HEK293 (cell line): Measurements from ENCODE around the gene MBTD1.

Experiments
- MYNN ChIP-seq: fragments of 450-650 bp; formaldehyde crosslinking; IDR thresholded peaks from 2 replicates; pipeline ENCODE4 v1.5.1; 2016; ENCODE audit warnings: missing biosample characterization, missing genetic modification characterization, borderline replicate concordance
- YY1 ChIP-seq: fragments of 450-650 bp; formaldehyde crosslinking; IDR thresholded peaks from 2 replicates; pipeline ENCODE4 v1.5.1; 2018; ENCODE audit warnings: missing biosample characterization, missing genetic modification characterization
- ZNF174 ChIP-seq: fragments of 450-650 bp; formaldehyde crosslinking; IDR thresholded peaks from 2 replicates; pipeline ENCODE4 v1.5.0; 2017; ENCODE audit warnings: missing biosample characterization, mild to moderate bottlenecking, missing genetic modification characterization
- ZNF274 ChIP-seq, 2 experiments: fragments of 200-500 bp in 1 of 2; fragments of 450-650 bp in 1 of 2; sonication (Bioruptor generic) in 1 of 2; formaldehyde crosslinking in 1 of 2; IDR thresholded peaks; 2 replicates each; pipeline versions ENCODE4 v1.5.1 to v1.6.1; 2014 to 2016; ENCODE audit warnings: borderline replicate concordance in 1 of 2, inconsistent platforms in 1 of 2, low read length in 1 of 2, missing biosample characterization in 1 of 2, missing genetic modification characterization in 1 of 2
- ZNF324 ChIP-seq: fragments of 450-650 bp; formaldehyde crosslinking; IDR thresholded peaks from 2 replicates; pipeline ENCODE4 v1.5.1; 2016; ENCODE audit warnings: missing biosample characterization, missing genetic modification characterization
- ZNF473 ChIP-seq: fragments of 450-650 bp; formaldehyde crosslinking; IDR thresholded peaks from 2 replicates; pipeline ENCODE4 v1.5.1; 2017; ENCODE audit warnings: missing biosample characterization, missing genetic modification characterization
- ZNF530 ChIP-seq: fragments of 450-650 bp; formaldehyde crosslinking; IDR thresholded peaks from 2 replicates; pipeline ENCODE4 v1.5.1; 2016; ENCODE audit warnings: low read depth, missing biosample characterization, missing genetic modification characterization
- ZNF791 ChIP-seq: fragments of 450-650 bp; formaldehyde crosslinking; IDR thresholded peaks from 2 replicates; pipeline ENCODE4 v1.5.1; 2016; ENCODE audit warnings: missing biosample characterization, missing genetic modification characterization
- ZNF792 ChIP-seq: fragments of 450-650 bp; formaldehyde crosslinking; IDR thresholded peaks from 2 replicates; pipeline ENCODE4 v1.5.1; 2016; ENCODE audit warnings: missing biosample characterization, missing genetic modification characterization
- ZNF837 ChIP-seq: fragments of 450-650 bp; formaldehyde crosslinking; IDR thresholded peaks from 2 replicates; pipeline ENCODE4 v1.5.1; 2016; ENCODE audit warnings: missing biosample characterization, missing genetic modification characterization
- TF ChIP-seq, protein P1 (sequence below): fragments of 450-650 bp; formaldehyde crosslinking; IDR thresholded peaks from 2 replicates; pipeline ENCODE4 v1.5.1; 2016; ENCODE audit warnings: missing biosample characterization, missing genetic modification characterization
- TF ChIP-seq, protein P2 (sequence below): fragments of 450-650 bp; formaldehyde crosslinking; IDR thresholded peaks from 2 replicates; pipeline ENCODE4 v1.5.1; 2016; ENCODE audit warnings: missing biosample characterization, missing genetic modification characterization
- TF ChIP-seq, protein P3 (sequence below): fragments of 450-650 bp; formaldehyde crosslinking; IDR thresholded peaks from 2 replicates; pipeline ENCODE4 v1.5.1; 2016; ENCODE audit warnings: missing biosample characterization, missing genetic modification characterization, low read depth

DNA sequence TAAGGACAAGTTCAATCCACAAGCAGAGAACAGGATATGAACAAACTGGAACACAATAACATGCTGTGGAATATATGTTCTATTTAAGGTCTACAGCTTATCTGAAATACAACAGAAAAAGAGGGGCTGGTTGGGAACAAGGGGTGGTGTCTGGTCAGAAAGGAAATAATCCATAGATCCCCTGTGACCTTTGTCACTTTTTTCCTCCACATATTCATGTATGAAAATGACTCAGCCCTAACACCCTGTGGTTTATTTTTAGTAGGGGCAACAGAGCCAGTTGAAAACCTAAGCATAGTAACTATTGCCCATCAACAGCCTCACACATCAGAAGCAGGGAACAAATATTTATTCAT, 126.9 kb downstream of the MBTD1 start:
- TF ChIP-seq ZNF792 (tag by site-specific recombination) (no peak), ZNF791 (no peak), ZNF473 (tag by site-specific recombination) (no peak), YY1 (tag by site-specific recombination) (no peak), ZNF837 (tag by site-specific recombination) (no peak), ZNF530 (tag by site-specific recombination) (no peak), ZNF324 (tag by site-specific recombination) (no peak), ZNF174 (tag by site-specific recombination) (no peak), MYNN (no peak), ZNF274 (IDR thresholded peaks at IDR 0.05; ENCODE audit: low read length) (no peak), ZNF274 (tag by site-specific recombination; IDR thresholded peaks at IDR 0.05; ENCODE audit: borderline replicate concordance) (no peak)
- TF ChIP-seq, protein P1, sequence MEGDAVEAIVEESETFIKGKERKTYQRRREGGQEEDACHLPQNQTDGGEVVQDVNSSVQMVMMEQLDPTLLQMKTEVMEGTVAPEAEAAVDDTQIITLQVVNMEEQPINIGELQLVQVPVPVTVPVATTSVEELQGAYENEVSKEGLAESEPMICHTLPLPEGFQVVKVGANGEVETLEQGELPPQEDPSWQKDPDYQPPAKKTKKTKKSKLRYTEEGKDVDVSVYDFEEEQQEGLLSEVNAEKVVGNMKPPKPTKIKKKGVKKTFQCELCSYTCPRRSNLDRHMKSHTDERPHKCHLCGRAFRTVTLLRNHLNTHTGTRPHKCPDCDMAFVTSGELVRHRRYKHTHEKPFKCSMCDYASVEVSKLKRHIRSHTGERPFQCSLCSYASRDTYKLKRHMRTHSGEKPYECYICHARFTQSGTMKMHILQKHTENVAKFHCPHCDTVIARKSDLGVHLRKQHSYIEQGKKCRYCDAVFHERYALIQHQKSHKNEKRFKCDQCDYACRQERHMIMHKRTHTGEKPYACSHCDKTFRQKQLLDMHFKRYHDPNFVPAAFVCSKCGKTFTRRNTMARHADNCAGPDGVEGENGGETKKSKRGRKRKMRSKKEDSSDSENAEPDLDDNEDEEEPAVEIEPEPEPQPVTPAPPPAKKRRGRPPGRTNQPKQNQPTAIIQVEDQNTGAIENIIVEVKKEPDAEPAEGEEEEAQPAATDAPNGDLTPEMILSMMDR: no peak
- TF ChIP-seq, protein P2, sequence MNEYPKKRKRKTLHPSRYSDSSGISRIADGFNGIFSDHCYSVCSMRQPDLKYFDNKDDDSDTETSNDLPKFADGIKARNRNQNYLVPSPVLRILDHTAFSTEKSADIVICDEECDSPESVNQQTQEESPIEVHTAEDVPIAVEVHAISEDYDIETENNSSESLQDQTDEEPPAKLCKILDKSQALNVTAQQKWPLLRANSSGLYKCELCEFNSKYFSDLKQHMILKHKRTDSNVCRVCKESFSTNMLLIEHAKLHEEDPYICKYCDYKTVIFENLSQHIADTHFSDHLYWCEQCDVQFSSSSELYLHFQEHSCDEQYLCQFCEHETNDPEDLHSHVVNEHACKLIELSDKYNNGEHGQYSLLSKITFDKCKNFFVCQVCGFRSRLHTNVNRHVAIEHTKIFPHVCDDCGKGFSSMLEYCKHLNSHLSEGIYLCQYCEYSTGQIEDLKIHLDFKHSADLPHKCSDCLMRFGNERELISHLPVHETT: no peak
- TF ChIP-seq, protein P3, sequence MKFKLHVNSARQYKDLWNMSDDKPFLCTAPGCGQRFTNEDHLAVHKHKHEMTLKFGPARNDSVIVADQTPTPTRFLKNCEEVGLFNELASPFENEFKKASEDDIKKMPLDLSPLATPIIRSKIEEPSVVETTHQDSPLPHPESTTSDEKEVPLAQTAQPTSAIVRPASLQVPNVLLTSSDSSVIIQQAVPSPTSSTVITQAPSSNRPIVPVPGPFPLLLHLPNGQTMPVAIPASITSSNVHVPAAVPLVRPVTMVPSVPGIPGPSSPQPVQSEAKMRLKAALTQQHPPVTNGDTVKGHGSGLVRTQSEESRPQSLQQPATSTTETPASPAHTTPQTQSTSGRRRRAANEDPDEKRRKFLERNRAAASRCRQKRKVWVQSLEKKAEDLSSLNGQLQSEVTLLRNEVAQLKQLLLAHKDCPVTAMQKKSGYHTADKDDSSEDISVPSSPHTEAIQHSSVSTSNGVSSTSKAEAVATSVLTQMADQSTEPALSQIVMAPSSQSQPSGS (tag by site-specific recombination): no peak
